Neural cell (in vitro differentiated cells): ENCODE results near the gene PPCDC. TPM values are rescaled to one million over a fixed set of nuclear protein-coding genes. Genes with fewer than 3 reads are reported as not detected.

Experiments used
- H2AFZ ChIP-seq: fragments of 200-600, 300-800 bp; sonication (generic), shearing (Covaris generic); 2 replicates; pipeline ENCODE4 v1.6.0; 2014; ENCODE audit warnings: low read depth, mild to moderate bottlenecking, antibody characterized with exemption, low read length, moderate library complexity
- H3F3A ChIP-seq: fragments of 200-600 bp; shearing (Covaris generic); 2 replicates; pipeline ENCODE4 v1.6.1; 2016; ENCODE audit warnings: mild to moderate bottlenecking, moderate library complexity, mixed read lengths, antibody characterized with exemption, low read length; ENCODE audit not compliant: insufficient read depth, poor library complexity, severe bottlenecking
- H3K27ac ChIP-seq: fragments of 200-600, 300-800 bp; sonication (generic), shearing (Covaris generic); 2 replicates; pipeline ENCODE4 v1.5.1; 2014; ENCODE audit warnings: mild to moderate bottlenecking, low read length, moderate library complexity
- H3K27me3 ChIP-seq: fragments of 300-800, 200-600 bp; sonication (generic), shearing (Covaris generic); 2 replicates; pipeline ENCODE4 v1.6.0; 2014; ENCODE audit warnings: mild to moderate bottlenecking, low read depth, low read length, moderate library complexity; ENCODE audit not compliant: insufficient read depth
- H3K36me3 ChIP-seq: fragments of 300-800, 200-600 bp; sonication (generic), shearing (Covaris generic); 2 replicates; pipeline ENCODE4 v1.5.1; 2014; ENCODE audit warnings: mild to moderate bottlenecking, antibody characterized with exemption, low read length, moderate library complexity; ENCODE audit not compliant: insufficient read depth
- H3K4me2 ChIP-seq: fragments of 300-800, 200-600 bp; sonication (generic), shearing (Covaris generic); 2 replicates; pipeline ENCODE4 v1.6.0; 2014; ENCODE audit warnings: mild to moderate bottlenecking, low read length
- H3K4me3 ChIP-seq: fragments of 300-800, 200-600 bp; sonication (generic), shearing (Covaris generic); 2 replicates; pipeline ENCODE4 v1.5.1; 2014; ENCODE audit warnings: mild to moderate bottlenecking, low read length, moderate library complexity
- H3K79me2 ChIP-seq: fragments of 200-600 bp; shearing (Covaris generic); replicated peaks from 2 replicates; pipeline ENCODE4 v1.6.0; 2014; ENCODE audit warnings: mild to moderate bottlenecking, low read length, moderate library complexity; ENCODE audit not compliant: insufficient read depth
- H3K9ac ChIP-seq: fragments of 300-800, 200-600 bp; sonication (generic), shearing (Covaris generic); 2 replicates; pipeline ENCODE4 v1.6.1; 2016; ENCODE audit warnings: mild to moderate bottlenecking, low read length, mixed read lengths
- H3K9me2 ChIP-seq: fragments of 200-600 bp; shearing (Covaris generic); 2 replicates; pipeline ENCODE4 v1.6.1; 2016; ENCODE audit warnings: mild to moderate bottlenecking, low read length, mixed read lengths; ENCODE audit not compliant: insufficient read depth
- H3K9me3 ChIP-seq: fragments of 200-600, 300-800 bp; sonication (generic), shearing (Covaris generic); 2 replicates; pipeline ENCODE4 v1.6.1; 2016; ENCODE audit warnings: mild to moderate bottlenecking, mixed run types, low read length, moderate library complexity, mixed read lengths
- H4K20me1 ChIP-seq: fragments of 200-600 bp; shearing (Covaris generic); 2 replicates; pipeline ENCODE4 v1.6.1; 2016; ENCODE audit warnings: mild to moderate bottlenecking, mixed run types; ENCODE audit not compliant: insufficient read depth
- CTCF ChIP-seq: fragments of 450-650 bp; IDR thresholded peaks from 2 replicates; pipeline ENCODE4 v1.5.1; 2014; ENCODE audit warnings: antibody characterized with exemption, mild to moderate bottlenecking, moderate library complexity; ENCODE audit not compliant: poor library complexity, severe bottlenecking
- EP300 ChIP-seq: fragments of 450-650 bp; conservative IDR thresholded peaks from 2 replicates; pipeline ENCODE4 v1.6.1; 2014; ENCODE audit warnings: antibody characterized with exemption, mild to moderate bottlenecking, moderate library complexity; ENCODE audit not compliant: poor library complexity, severe bottlenecking
- EZH2 ChIP-seq: fragments of 200-600, 300-800 bp; shearing (Covaris generic), sonication (generic); IDR thresholded peaks from 2 replicates; pipeline ENCODE4 v1.6.1; 2014; ENCODE audit warnings: antibody characterized with exemption, low read length, borderline replicate concordance, mild to moderate bottlenecking; ENCODE audit not compliant: insufficient read depth, poor library complexity, severe bottlenecking
- MXI1 ChIP-seq: fragments of 450-650 bp; conservative IDR thresholded peaks from 2 replicates; pipeline ENCODE4 v1.6.1; 2014; ENCODE audit warnings: antibody characterized with exemption, mild to moderate bottlenecking; ENCODE audit not compliant: poor library complexity, severe bottlenecking
- POLR2AphosphoS5 ChIP-seq: IDR thresholded peaks from 2 replicates; pipeline ENCODE4 v1.6.1; 2012
- RAD21 ChIP-seq: fragments of 450-650 bp; conservative IDR thresholded peaks from 2 replicates; pipeline ENCODE4 v1.6.1; 2014; ENCODE audit warnings: antibody characterized with exemption, mild to moderate bottlenecking, moderate library complexity
- REST ChIP-seq: IDR thresholded peaks from 2 replicates; pipeline ENCODE4 v1.6.1; 2012; ENCODE audit warnings: borderline replicate concordance
- SMC3 ChIP-seq: fragments of 450-650 bp; conservative IDR thresholded peaks from 2 replicates; pipeline ENCODE4 v1.6.1; 2014; ENCODE audit warnings: antibody characterized with exemption, mild to moderate bottlenecking, moderate library complexity; ENCODE audit not compliant: poor library complexity
- TAF1 ChIP-seq: IDR thresholded peaks from 2 replicates; pipeline ENCODE4 v1.6.1; 2012; ENCODE audit warnings: low read depth
- polyA plus RNA-seq: library from polyadenylated mRNA; depleted of rRNA; stranded (reverse); fragments of >200 nt; gene quantifications from 2 replicates; pipeline ENCODE4 v1.2.3, GENCODE V29; 2014

Gene PPCDC
- polyA plus RNA-seq, 1 donor from 2014 or later, result 13.6 TPM

GRCh38 chr15:75059607-75060006, 36.2 kb downstream of the PPCDC start:
- H3K4me3 ChIP-seq, result no peak overlapping the region
- H3K9me2 ChIP-seq, result no peaks in the 10 kb centered on the region
- H3F3A ChIP-seq, result no peaks in the 10 kb centered on the region
- no peak overlapping the region for H3K4me2 ChIP-seq
- no peaks in the 10 kb centered on the region for H4K20me1 ChIP-seq
- H3K27me3 ChIP-seq, result no peaks in the 10 kb centered on the region
- no peaks in the 10 kb centered on the region for H3K9me3 ChIP-seq
- no peaks in the 10 kb centered on the region for H3K79me2 ChIP-seq
- TF ChIP-seq MXI1 (no peak), EZH2 (no peak), POLR2AphosphoS5 (no peak), CTCF (no peak)
- H3K27ac ChIP-seq, result no peak overlapping the region
- H3K36me3 ChIP-seq, result no peaks in the 10 kb centered on the region
- H2AFZ ChIP-seq, result no peak overlapping the region
- no peak overlapping the region for H3K9ac ChIP-seq

- Histone ChIP-seq H3K36me3 (no peaks in the 10 kb centered on the region), H3K79me2 (no peaks in the 10 kb centered on the region), H3K27me3 (no peaks in the 10 kb centered on the region), H2AFZ (no peak overlapping the region), H3K4me3 (no peak overlapping the region), H3K9ac (no peak overlapping the region), H3K9me3 (no peaks in the 10 kb centered on the region), H3K27ac (no peak overlapping the region), H3F3A (no peaks in the 10 kb centered on the region), H4K20me1 (no peaks in the 10 kb centered on the region), H3K9me2 (no peaks in the 10 kb centered on the region), H3K4me2 (no peak overlapping the region)
- TF ChIP-seq MXI1 (no peak), EZH2 (no peak), CTCF (no peak), RAD21 (no peak), TAF1 (no peak), EP300 (no peak), SMC3 (no peak), REST (no peak), POLR2AphosphoS5 (no peak)
Observed at GRCh38 chr15:75061272-75061671, 37.9 kb downstream of the PPCDC start.
